Endothelial cell of umbilical vein (primary cell): ENCODE data around the gene FHIT. TPM values are rescaled to one million over a fixed set of nuclear protein-coding genes. Genes with fewer than 3 reads are reported as not detected.

Experiments
- BruUV-seq: library from RNA; stranded (reverse); fragments of 400-500 nt; replicated peaks from 2 replicates; lab custom pipeline; 2021; lab: Mats Ljungman, UMichigan
- CTCF ChIA-PET: fragments of 300-600, 350-600 bp; sonication (Branson Sonifier 250); formaldehyde crosslinking; loops from one replicate; lab custom pipeline; 2021; ENCODE audit warnings: antibody characterized with exemption, inconsistent platforms; lab: Charles Lee
- POLR2A ChIA-PET: fragments of 300-600, 350-600 bp; sonication (Branson Sonifier 250); formaldehyde crosslinking; loops from one replicate; lab custom pipeline; 2021; ENCODE audit warnings: antibody characterized with exemption, inconsistent platforms; lab: Charles Lee
- DNase-seq: peaks from one replicate; pipeline ENCODE4 v3.0.0-alpha.2; 2011; ENCODE audit warnings: low read depth, low spot score
- FAIRE-seq: peaks from 2 replicates; lab custom pipeline; 2011; peaks lifted over from hg19 to GRCh38; lab: Jason Lieb, UNC
- H2AFZ ChIP-seq: 2 replicates; pipeline ENCODE4 v1.6.0; 2012; ENCODE audit warnings: low read depth, low read length, control low read depth, inconsistent platforms
- H3K27ac ChIP-seq: 2 replicates; pipeline ENCODE4 v1.5.1; 2011; ENCODE audit warnings: low read depth, mild to moderate bottlenecking, control low read depth, low read length, moderate library complexity; ENCODE audit not compliant: insufficient read depth
- H3K27me3 ChIP-seq, 2 experiments: 2 replicates each; pipeline versions ENCODE4 v1.6.0 to v1.6.1; 2011; ENCODE audit warnings: low read length in 2 of 2, mixed read lengths in 1 of 2; ENCODE audit not compliant: control insufficient read depth in 2 of 2, insufficient read depth in 2 of 2
- H3K36me3 ChIP-seq, 2 experiments: 2 replicates in 1 of 2; 3 replicates in 1 of 2; pipeline ENCODE4 v1.5.1; 2011; ENCODE audit warnings: low read length in 2 of 2, mild to moderate bottlenecking in 1 of 2, moderate library complexity in 1 of 2; ENCODE audit not compliant: control insufficient read depth in 2 of 2, insufficient read depth in 2 of 2; ENCODE audit errors: extremely low read depth in 1 of 2
- H3K4me1 ChIP-seq: 3 replicates; pipeline ENCODE4 v1.5.1; 2011; ENCODE audit warnings: mild to moderate bottlenecking, low read length; ENCODE audit not compliant: control insufficient read depth, insufficient read depth; ENCODE audit errors: extremely low read depth
- H3K4me2 ChIP-seq: 2 replicates; pipeline ENCODE4 v1.6.1; 2011; ENCODE audit warnings: low read length, control low read depth, mixed read lengths; ENCODE audit not compliant: insufficient read depth
- H3K4me3 ChIP-seq, 3 experiments: fragments of 200-600 bp in 1 of 3; sonication (generic), shearing (Covaris generic) in 1 of 3; replicated peaks in 1 of 3; 2 replicates each; pipeline ENCODE4 v1.5.1; 2011 to 2016; ENCODE audit warnings: control low read depth in 3 of 3, low read length in 3 of 3, mild to moderate bottlenecking in 2 of 3, inconsistent platforms in 1 of 3, low read depth in 1 of 3, moderate library complexity in 1 of 3; ENCODE audit not compliant: insufficient read depth in 1 of 3
- H3K79me2 ChIP-seq: 2 replicates; pipeline ENCODE4 v1.6.0; 2012; ENCODE audit warnings: low read length, inconsistent platforms; ENCODE audit not compliant: control insufficient read depth, insufficient read depth
- H3K9ac ChIP-seq: replicated peaks from 2 replicates; pipeline ENCODE3; 2011; ENCODE audit warnings: low read length, control low read depth; ENCODE audit not compliant: insufficient read depth; ENCODE audit errors: extremely low read depth
- H3K9me1 ChIP-seq: replicated peaks from 3 replicates; pipeline ENCODE4 v1.6.0; 2011; ENCODE audit warnings: mild to moderate bottlenecking, low read length; ENCODE audit not compliant: control insufficient read depth, insufficient read depth; ENCODE audit errors: extremely low read depth
- H3K9me3 ChIP-seq: replicated peaks from 2 replicates; pipeline ENCODE4 v1.5.1; 2012; ENCODE audit warnings: low read length, inconsistent platforms; ENCODE audit not compliant: control insufficient read depth, insufficient read depth
- H4K20me1 ChIP-seq: replicated peaks from 2 replicates; pipeline ENCODE3; 2011; ENCODE audit warnings: mild to moderate bottlenecking, low read length; ENCODE audit not compliant: control insufficient read depth, insufficient read depth; ENCODE audit errors: extremely low read depth
- CTCF ChIP-seq, 2 donors: IDR thresholded peaks; 1 replicate in 1 of 2; 2 replicates in 1 of 2; pipeline ENCODE4 v1.5.1; 2011; ENCODE audit warnings: low read length in 2 of 2, mild to moderate bottlenecking in 2 of 2, moderate library complexity in 2 of 2, control low read depth in 1 of 2, inconsistent platforms in 1 of 2, low read depth in 1 of 2; ENCODE audit not compliant: insufficient read depth in 1 of 2; ENCODE audit errors: extremely low read depth in 1 of 2
- EZH2 ChIP-seq: IDR thresholded peaks from 2 replicates; pipeline ENCODE4 v1.6.1; 2012; ENCODE audit warnings: borderline replicate concordance, low read depth, mild to moderate bottlenecking, moderate library complexity, low read length, inconsistent platforms; ENCODE audit not compliant: severe bottlenecking
- FOS ChIP-seq: IDR thresholded peaks from 2 replicates; pipeline ENCODE4 v1.6.1; 2011; ENCODE audit warnings: mild to moderate bottlenecking, low read length, moderate library complexity, borderline replicate concordance; ENCODE audit not compliant: insufficient read depth
- GATA2 ChIP-seq: IDR thresholded peaks from 2 replicates; pipeline ENCODE4 v1.7.0; 2011; ENCODE audit warnings: low read depth, mild to moderate bottlenecking, moderate library complexity, mixed read lengths, low read length; ENCODE audit not compliant: insufficient read length, insufficient read depth
- JUN ChIP-seq: IDR thresholded peaks from 2 replicates; pipeline ENCODE4 v1.6.1; 2011; ENCODE audit warnings: borderline replicate concordance, low read depth; ENCODE audit not compliant: insufficient read length, insufficient read depth
- MAX ChIP-seq: IDR thresholded peaks from 2 replicates; pipeline ENCODE4 v1.6.1; 2011; ENCODE audit not compliant: insufficient read depth, insufficient read length
- MYC ChIP-seq: IDR thresholded peaks from one replicate; pipeline ENCODE4 v1.6.1; 2011; ENCODE audit warnings: mild to moderate bottlenecking, low read depth, low read length
- POLR2A ChIP-seq: IDR thresholded peaks from 2 replicates; pipeline ENCODE4 v1.6.1; 2012; ENCODE audit warnings: low read depth, mild to moderate bottlenecking, control low read depth, low read length
- POLR2AphosphoS5 ChIP-seq: IDR thresholded peaks from 2 replicates; pipeline ENCODE4 v1.6.1; 2012; ENCODE audit warnings: low read depth, mild to moderate bottlenecking, control low read depth, low read length, moderate library complexity; ENCODE audit not compliant: insufficient read depth
- dilution Hi-C: fragments of 300-500 bp; cut with MboI; formaldehyde crosslinking; loops from one replicate; pipeline ENCODE4 v1.15.0; 2019; ENCODE audit warnings: low sequenced_read_pairs; ENCODE audit not compliant: extremely low pct_ligation_motif_present
- intact Hi-C: fragments of 100-400 bp; cut with micrococcal nuclease; formaldehyde crosslinking; loops from one replicate; pipeline ENCODE4 v1.10.0; 2022
- polyA plus RNA-seq, 4 experiments: library from polyadenylated mRNA; depleted of rRNA in 3 of 4; stranded (reverse) in 3 of 4; unstranded in 1 of 4; fragments of >200 nt; gene quantifications; 2 replicates each; pipeline versions ENCODE4 v1.2.1 to v1.2.3, GENCODE V29; 2011 to 2012; ENCODE audit warnings: missing spikeins in 1 of 4
- total RNA-seq: library from RNA; stranded (reverse); gene quantifications from 2 replicates; pipeline ENCODE4 v1.2.3, GENCODE V29; 2021

FHIT gene
- total and polyA plus RNA-seq, 2 donors (not counting 3 experiments of a cell fraction or from before 2014, with no cell fraction given) = 0.47 to 2.2 TPM

GRCh38 chr3:59908280-59908679, 1343.0 kb downstream of the FHIT start:
- ChIA-PET CTCF (no interaction called here), POLR2A (no interaction called here)

More at GRCh38 chr3:59908280-59908679, 1343.0 kb downstream of the FHIT start:
- no peak overlapping the region for H3K9ac ChIP-seq
- no peaks in the 10 kb centered on the region for H4K20me1 ChIP-seq
- no TSS peak for BruUV-seq
- no peak for TF ChIP-seq GATA2
- no peak for TF ChIP-seq POLR2AphosphoS5
- no peak for TF ChIP-seq EZH2
- no peak for TF ChIP-seq FOS
- no peak for TF ChIP-seq JUN
- no peak for TF ChIP-seq POLR2A
- TF ChIP-seq MYC = no peak
- no peak for TF ChIP-seq MAX
- TF ChIP-seq CTCF (IDR thresholded peaks at IDR 0.05; ENCODE audit: extremely low read depth in 1 of 2, insufficient read depth in 1 of 2, low read depth in 1 of 2, low read length in 2 of 2) = no peak
- dilution Hi-C loops (no loop called here), intact Hi-C loops (no loop called here)
- H3K4me2 ChIP-seq = no peak overlapping the region
- FAIRE-seq = no peak
- no peak for DNase-seq
- H3K9me3 ChIP-seq = peaks cover 3% of the 10 kb centered on the region
- H3K36me3 ChIP-seq = no peaks in the 10 kb centered on the region
- H3K27ac ChIP-seq = no peak overlapping the region
- no peak overlapping the region for H3K4me3 ChIP-seq
- H3K27me3 ChIP-seq = no peaks in the 10 kb centered on the region
- H3K4me1 ChIP-seq = no peaks in the 10 kb centered on the region
- no peaks in the 10 kb centered on the region for H3K79me2 ChIP-seq
- H2AFZ ChIP-seq = no peak overlapping the region
- no peaks in the 10 kb centered on the region for H3K9me1 ChIP-seq
